Transverse colon (tissue), 4 donors: ENCODE measurements around the gene KRTAP9-2. TPM values are rescaled to one million over a fixed set of nuclear protein-coding genes. Genes with fewer than 3 reads are reported as not detected.
"Not testable (repeated sequence)": the region's sequence is repeated elsewhere in the genome, so short reads cannot be mapped to it uniquely, and the experiment has no call there.

ENCODE experiments used
- DNase-seq: peaks from one replicate; pipeline ENCODE4 v3.0.0-alpha.2; 2019
- H3K27ac ChIP-seq, 4 donors: fragments of 200-600 bp; sonication (generic); 2 replicates each; pipeline ENCODE4 v1.5.1; 2016 to 2018; ENCODE audit warnings: inconsistent platforms in 4 of 4
- H3K27me3 ChIP-seq: fragments of 200-600 bp; sonication (generic); 2 replicates; pipeline ENCODE4 v1.5.1; 2017; ENCODE audit warnings: inconsistent platforms
- H3K36me3 ChIP-seq, 4 donors: fragments of 200-600 bp; sonication (generic); 2 replicates each; pipeline ENCODE4 v1.5.1; 2017 to 2019; ENCODE audit warnings: inconsistent platforms in 4 of 4
- H3K4me1 ChIP-seq, 4 donors: fragments of 200-600 bp; sonication (generic); 2 replicates each; pipeline ENCODE4 v1.5.1; 2017 to 2020; ENCODE audit warnings: inconsistent platforms in 4 of 4
- H3K4me3 ChIP-seq, 4 donors: fragments of 200-600 bp; sonication (generic); 1 replicate in 1 of 4; 2 replicates in 3 of 4; pipeline versions ENCODE4 v1.5.1 to v1.6.1; 2017 to 2019; ENCODE audit warnings: inconsistent platforms in 4 of 4
- H3K9me3 ChIP-seq, 2 donors: fragments of 200-600 bp; sonication (generic); 2 replicates each; pipeline ENCODE4 v1.5.1; 2017 to 2019; ENCODE audit warnings: inconsistent platforms in 2 of 2
- CTCF ChIP-seq, 5 experiments: fragments of 200-600 bp in 3 of 5; fragments of 450-650 bp in 2 of 5; sonication (generic) in 3 of 5; IDR thresholded peaks; 1 replicate in 2 of 5; 2 replicates in 3 of 5; pipeline ENCODE4 v1.5.1; 2016 to 2017; ENCODE audit warnings: antibody characterized with exemption in 5 of 5, inconsistent platforms in 3 of 5, mild to moderate bottlenecking in 2 of 5, moderate library complexity in 1 of 5
- EP300 ChIP-seq: sonication (generic); formaldehyde crosslinking; IDR thresholded peaks from one replicate; pipeline ENCODE4 v1.6.1; 2017; ENCODE audit warnings: antibody characterized with exemption, low read depth
- POLR2A ChIP-seq: fragments of 450-650 bp; IDR thresholded peaks from one replicate; pipeline ENCODE4 v1.6.1; 2016; ENCODE audit warnings: antibody characterized with exemption, mild to moderate bottlenecking, moderate library complexity
- POLR2AphosphoS5 ChIP-seq, 3 donors: sonication (generic); formaldehyde crosslinking; IDR thresholded peaks; one replicate each; pipeline ENCODE4 v1.6.1; 2016; ENCODE audit warnings: antibody characterized with exemption in 3 of 3
- WGBS, 2 donors: methylation state at CpG; one replicate each; pipeline ENCODE4 v1.1.5; 2018; ENCODE audit warnings: low coverage in 1 of 2; 5-methylcytosine and 5-hydroxymethylcytosine counted together
- in situ Hi-C, 4 donors: fragments of 200-750 bp; cut with MboI; loops; one replicate each; pipeline versions ENCODE4 v1.15.0 to v1.15.1; 2017; ENCODE audit warnings: low sequenced_read_pairs in 3 of 4, low pct_ligation_motif_present in 1 of 4, low pct_unique_long_range_greater_than_20kb in 1 of 4
- intact Hi-C: fragments of 100-400 bp; cut with DNase I; formaldehyde crosslinking; loops from one replicate; pipeline ENCODE4 v1.15.1; 2023; ENCODE audit warnings: low total_unique reads
- total RNA-seq, 4 donors: library from RNA; depleted of rRNA; stranded (reverse); fragments of >200 nt; gene quantifications; one replicate each; pipeline ENCODE4 v1.1.0, GENCODE V29; 2016

The KRTAP9-2 gene
- total RNA-seq, 4 donors from 2014 or later: not detected

- Histone ChIP-seq H3K27ac (no peak within 1 kb of the TSS), H3K36me3 (no peaks in the 10 kb centered on the region), H3K4me1 (peaks cover 0 to 13% (median 0%) of the 10 kb centered on the region in 4 donors), H3K4me3 (no peak within 1 kb of the TSS), H3K27me3 (peaks cover 19% of the 10 kb centered on the region), H3K9me3 (no peaks in the 10 kb centered on the region)
- in situ Hi-C loops (no loop called here), intact Hi-C loops (no loop called here)
- DNase-seq: no peak
- TF ChIP-seq POLR2A (no peak), POLR2AphosphoS5 (IDR thresholded peaks at IDR 0.05) (no peak), EP300 (no peak), CTCF (IDR thresholded peaks at IDR 0.05) (no peak)
- 0 to 67% methylated on average over 1 to 8 of the region's 9 CpGs for WGBS, 2 donors
Observed at GRCh38 chr17:41184480-41184961, 41.9 kb upstream of the KRTAP9-2 start, which contains the start of gene KRTAP4-1. KRTAP4-1 (minus strand) TSS chr17:41184911; CDS start chr17:41184854, 57 bp downstream.

GRCh38 chr17:41185001-41185400 lies 41.4 kb upstream of the KRTAP9-2 start:
- peaks cover 19% of the 10 kb centered on the region for H3K27me3 ChIP-seq
- H3K4me1 ChIP-seq: peaks cover 0 to 13% (median 0%) of the 10 kb centered on the region in 4 donors
- no peaks in the 10 kb centered on the region for H3K9me3 ChIP-seq
- H3K36me3 ChIP-seq: no peaks in the 10 kb centered on the region
- no peak for TF ChIP-seq CTCF (IDR thresholded peaks at IDR 0.05)
- TF ChIP-seq EP300: no peak
- TF ChIP-seq POLR2A: no peak
- TF ChIP-seq POLR2AphosphoS5 (IDR thresholded peaks at IDR 0.05): no peak
- no peak for DNase-seq
- in situ Hi-C loops: no loop called here
- WGBS, 2 donors: 42 to 50% methylated on average over 1 of the region's 1 CpG
- no peak overlapping the region for H3K4me3 ChIP-seq
- intact Hi-C loops: no loop called here
- no peak overlapping the region for H3K27ac ChIP-seq

- 100% methylated on average over 2 of the region's 2 CpGs; no CpG with 5 or more reads in 1 of the 2 donors for WGBS, 2 donors
- in situ Hi-C loops (no loop called here), intact Hi-C loops (no loop called here)
- no peak overlapping the region for H3K27ac ChIP-seq
- H3K36me3 ChIP-seq: no peaks in the 10 kb centered on the region
- DNase-seq: no peak
- H3K4me3 ChIP-seq: no peak overlapping the region
- peaks cover 13% of the 10 kb centered on the region for H3K27me3 ChIP-seq
- H3K4me1 ChIP-seq: peaks cover 0 to 8% (median 0%) of the 10 kb centered on the region in 4 donors
- TF ChIP-seq POLR2AphosphoS5 (IDR thresholded peaks at IDR 0.05) (no peak), EP300 (no peak), CTCF (IDR thresholded peaks at IDR 0.05) (no peak), POLR2A (no peak)
- no peaks in the 10 kb centered on the region for H3K9me3 ChIP-seq
Observed at GRCh38 chr17:41186872-41187271, 39.6 kb upstream of the KRTAP9-2 start.

- in situ Hi-C loops, DNase-seq, intact Hi-C loops, H3K9me3 ChIP-seq, H3K27me3 ChIP-seq, H3K4me3 ChIP-seq, H3K36me3 ChIP-seq, H3K27ac ChIP-seq, H3K4me1 ChIP-seq: not testable (repeated sequence)
- no CpG with 5 or more reads among the region's 1 CpG for WGBS, 2 donors
Observed at GRCh38 chr17:41189837-41190318, 36.6 kb upstream of the KRTAP9-2 start, which contains the start of gene KRTAP9-1. KRTAP9-1 (plus strand) TSS chr17:41189887; CDS start chr17:41189887, 0 bp downstream.

- 90 to 94% methylated on average over 3 of the region's 3 CpGs for WGBS, 2 donors
- Histone ChIP-seq H3K4me1 (no peaks in the 10 kb centered on the region), H3K4me3 (no peak overlapping the region), H3K27ac (no peak overlapping the region), H3K27me3 (peaks cover 7% of the 10 kb centered on the region), H3K9me3 (no peaks in the 10 kb centered on the region), H3K36me3 (no peaks in the 10 kb centered on the region)
- in situ Hi-C loops: no loop called here
- DNase-seq: no peak
- intact Hi-C loops: no loop called here
- TF ChIP-seq EP300: no peak
- no peak for TF ChIP-seq CTCF (IDR thresholded peaks at IDR 0.05)
Observed at GRCh38 chr17:41190328-41190727, 36.1 kb upstream of the KRTAP9-2 start.
